Thyroid gland (tissue), 4 donors: ENCODE measurements around the gene UCN. TPM values are rescaled to one million over a fixed set of nuclear protein-coding genes. Genes with fewer than 3 reads are reported as not detected.
"Not testable (repeated sequence)": the region's sequence is repeated elsewhere in the genome, so short reads cannot be mapped to it uniquely, and the experiment has no call there.

ENCODE experiments used
- DNase-seq, 2 donors: peaks; one replicate each; pipeline ENCODE4 v3.0.0-alpha.2; 2019
- H3K27ac ChIP-seq, 3 donors: fragments of 200-600 bp; sonication (generic); 1 replicate in 2 of 3; 2 replicates in 1 of 3; pipeline ENCODE4 v1.5.1; 2016 to 2019; ENCODE audit warnings: mild to moderate bottlenecking in 1 of 3, moderate library complexity in 1 of 3
- H3K27me3 ChIP-seq: fragments of 200-600 bp; sonication (generic); one replicate; pipeline ENCODE4 v1.5.1; 2019
- H3K36me3 ChIP-seq, 2 donors: fragments of 200-600 bp; sonication (generic); one replicate each; pipeline ENCODE4 v1.5.1; 2016 to 2019
- H3K4me1 ChIP-seq, 2 donors: fragments of 200-600 bp; sonication (generic); one replicate each; pipeline ENCODE4 v1.5.1; 2017 to 2019
- H3K4me3 ChIP-seq, 3 donors: fragments of 200-600 bp; sonication (generic); replicated peaks in 1 of 3; 1 replicate in 2 of 3; 2 replicates in 1 of 3; pipeline ENCODE4 v1.5.1; 2016; ENCODE audit warnings: mild to moderate bottlenecking in 1 of 3
- H3K9me3 ChIP-seq: fragments of 200-600 bp; sonication (generic); one replicate; pipeline ENCODE4 v1.5.1; 2017
- CTCF ChIP-seq, 6 experiments: fragments of 200-600 bp in 3 of 6; fragments of 450-650 bp in 3 of 6; sonication (generic) in 3 of 6; IDR thresholded peaks; one replicate each; pipeline ENCODE4 v1.5.1; 2016 to 2019; ENCODE audit warnings: antibody characterized with exemption in 6 of 6, mild to moderate bottlenecking in 2 of 6, inconsistent platforms in 1 of 6, moderate library complexity in 1 of 6
- POLR2A ChIP-seq, 2 donors: fragments of 450-650 bp; IDR thresholded peaks; one replicate each; pipeline ENCODE4 v1.6.1; 2017; ENCODE audit warnings: antibody characterized with exemption in 2 of 2, mild to moderate bottlenecking in 2 of 2, moderate library complexity in 1 of 2
- WGBS, 2 donors: methylation state at CpG; one replicate each; pipeline ENCODE4 v1.1.5; 2017; 5-methylcytosine and 5-hydroxymethylcytosine counted together
- intact Hi-C: fragments of 100-400 bp; cut with DNase I; formaldehyde crosslinking; loops from one replicate; pipeline ENCODE4 v1.15.1; 2023
- total RNA-seq, 4 donors: library from RNA; depleted of rRNA; stranded (reverse); fragments of >200 nt; gene quantifications; one replicate each; pipeline ENCODE4 v1.2.3, GENCODE V29; 2016

UCN gene
- total RNA-seq, 4 donors from 2014 or later: 1.1 to 2.5 (median 2.0) TPM

- intact Hi-C loops: loop anchor here (10.0 kb wide), 1 partner anchor 210 kb away; no protein-coding TSS in a partner anchor
- no peaks in the 10 kb centered on the region for H3K36me3 ChIP-seq
- TF ChIP-seq CTCF (IDR thresholded peaks at IDR 0.05) (no peak), POLR2A (IDR thresholded peaks at IDR 0.05) (no peak)
- H3K9me3 ChIP-seq: no peaks in the 10 kb centered on the region
- peaks cover 18% of the 10 kb centered on the region for H3K27me3 ChIP-seq
- WGBS, 2 donors: 85 to 87% methylated on average over 13 of the region's 13 CpGs
- H3K4me1 ChIP-seq: peaks cover 6 to 27% of the 10 kb centered on the region in 2 donors
- no peak overlapping the region for H3K4me3 ChIP-seq
- no peak overlapping the region for H3K27ac ChIP-seq
- DNase-seq: no peak
Measured at GRCh38 chr2:27304488-27305240, 3.6 kb downstream of the UCN start.

- Histone ChIP-seq H3K27ac (no peak overlapping the region), H3K9me3 (no peaks in the 10 kb centered on the region), H3K36me3 (no peaks in the 10 kb centered on the region), H3K27me3 (peaks cover 18% of the 10 kb centered on the region), H3K4me3 (no peak overlapping the region), H3K4me1 (peaks cover 5 to 23% of the 10 kb centered on the region in 2 donors)
- TF ChIP-seq CTCF (IDR thresholded peaks at IDR 0.05) (peak; percentile 59 to 94 (median 86)), POLR2A (IDR thresholded peaks at IDR 0.05) (no peak)
- WGBS, 2 donors: 23 to 32% methylated on average over 23 to 25 of the region's 25 CpGs
- intact Hi-C loops: loop anchor here (10.0 kb wide), 1 partner anchor 209 kb away; no protein-coding TSS in a partner anchor
- peak; percentile 52 to 53 for DNase-seq
Measured at GRCh38 chr2:27303093-27304025, 4.9 kb downstream of the UCN start.

DNA sequence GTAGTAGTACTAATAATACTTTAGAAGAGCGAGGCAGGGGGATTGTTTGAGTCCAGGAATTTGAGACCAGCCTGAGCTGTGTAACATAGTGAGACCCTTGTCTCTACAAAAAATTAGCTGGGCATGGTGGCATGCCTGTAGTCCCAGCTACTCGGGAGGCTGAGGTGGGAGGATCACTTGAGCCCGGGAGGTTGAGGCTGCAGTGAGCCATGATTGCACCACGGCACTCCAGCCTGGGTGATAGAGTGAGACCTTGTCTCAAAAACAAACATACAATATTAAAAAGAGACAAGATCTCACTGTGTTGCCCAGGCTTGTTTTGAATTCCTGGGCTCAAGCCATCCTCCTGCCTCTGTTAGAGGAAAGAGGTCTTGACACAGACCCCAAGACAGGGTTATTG lies 7.6 kb downstream of the UCN start:
- not testable (repeated sequence) for H3K27ac ChIP-seq, DNase-seq, H3K9me3 ChIP-seq, H3K27me3 ChIP-seq, H3K4me1 ChIP-seq, H3K4me3 ChIP-seq, H3K36me3 ChIP-seq
- intact Hi-C loops: loop anchor here (10.0 kb wide), 1 partner anchor 206 kb away; no protein-coding TSS in a partner anchor
- WGBS, 2 donors: 88 to 97% methylated on average over 4 of the region's 4 CpGs

DNA sequence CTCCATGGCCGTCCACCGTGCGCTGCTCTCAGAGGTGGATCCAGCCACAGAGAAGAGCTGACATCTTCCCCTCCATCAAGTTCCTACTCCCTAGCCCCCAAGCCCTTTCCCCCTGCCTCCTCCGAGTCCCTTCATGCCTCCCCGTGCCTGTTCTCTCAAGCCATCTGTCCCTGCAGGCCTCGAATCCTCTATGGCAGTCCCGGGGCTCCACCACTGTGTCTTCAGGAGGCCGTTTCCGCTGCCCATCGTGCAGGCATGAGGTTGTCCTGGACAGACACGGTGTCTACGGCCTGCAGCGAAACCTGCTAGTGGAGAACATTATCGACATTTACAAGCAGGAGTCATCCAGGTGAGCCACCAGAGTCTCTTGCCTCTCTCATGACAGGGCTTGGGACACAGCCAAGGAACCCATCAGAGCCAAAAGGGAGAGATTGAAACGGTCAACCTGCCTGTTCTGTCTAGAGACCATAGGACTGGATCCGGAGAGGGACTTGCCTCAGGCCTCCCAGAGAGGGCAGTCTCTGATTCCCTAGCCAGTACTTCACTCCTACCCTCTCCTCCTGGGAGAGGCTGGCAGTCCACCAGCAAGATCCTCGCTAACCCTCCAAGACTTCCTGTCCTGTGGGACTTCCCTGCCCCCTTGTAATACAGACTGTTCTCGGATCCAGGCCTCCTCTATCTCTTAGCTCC lies 9.7 kb downstream of the UCN start:
- intact Hi-C loops: loop anchor here (5.0 kb wide), 1 partner anchor 41 kb away; no protein-coding TSS in a partner anchor
- 70 to 71% methylated on average over 14 to 18 of the region's 18 CpGs for WGBS, 2 donors
- no peaks in the 10 kb centered on the region for H3K36me3 ChIP-seq
- H3K4me3 ChIP-seq: no peak overlapping the region
- peaks cover 3 to 7% of the 10 kb centered on the region in 2 donors for H3K4me1 ChIP-seq
- H3K9me3 ChIP-seq: no peaks in the 10 kb centered on the region
- TF ChIP-seq POLR2A (IDR thresholded peaks at IDR 0.05) (no peak), CTCF (IDR thresholded peaks at IDR 0.05) (no peak)
- DNase-seq: peak; percentile 45 to 71
- no peaks in the 10 kb centered on the region for H3K27me3 ChIP-seq
- no peak overlapping the region for H3K27ac ChIP-seq

- no peak for DNase-seq
- intact Hi-C loops: loop anchor here (5.0 kb wide), 1 partner anchor 40 kb away; no protein-coding TSS in a partner anchor
- Histone ChIP-seq H3K36me3 (no peaks in the 10 kb centered on the region), H3K4me1 (peaks cover 7 to 16% of the 10 kb centered on the region in 2 donors), H3K9me3 (no peaks in the 10 kb centered on the region), H3K4me3 (no peak overlapping the region), H3K27me3 (no peaks in the 10 kb centered on the region), H3K27ac (no peak overlapping the region)
- TF ChIP-seq CTCF (IDR thresholded peaks at IDR 0.05) (no peak), POLR2A (IDR thresholded peaks at IDR 0.05) (no peak)
- 84 to 92% methylated on average over 3 of the region's 3 CpGs for WGBS, 2 donors
Measured at GRCh38 chr2:27297195-27297594, 11.1 kb downstream of the UCN start.
